GM12864 (cell line): ENCODE measurements around the gene PRDM7.

Experiments
- DNase-seq: peaks from one replicate; pipeline ENCODE4 v3.0.0-alpha.2; 2011; ENCODE audit warnings: low read depth
- H3K4me3 ChIP-seq: 2 replicates; pipeline ENCODE4 v1.5.1; 2011; ENCODE audit warnings: mild to moderate bottlenecking, low read depth, low read length, control low read depth
- CTCF ChIP-seq: IDR thresholded peaks from 2 replicates; pipeline ENCODE4 v1.5.1; 2011; ENCODE audit warnings: low read depth, mild to moderate bottlenecking, moderate library complexity, low read length, control low read depth, inconsistent platforms; ENCODE audit errors: missing control alignments

PRDM7 gene

GRCh38 chr16:90084215-90084950 lies 7.3 kb upstream of the PRDM7 start:
- no peak overlapping the region for H3K4me3 ChIP-seq
- no peak for DNase-seq
- no peak for TF ChIP-seq CTCF

- TF ChIP-seq CTCF, result no peak
- no peak overlapping the region for H3K4me3 ChIP-seq
- DNase-seq, result no peak
Measured at GRCh38 chr16:90083139-90083538, 6.0 kb upstream of the PRDM7 start.

- no peak for TF ChIP-seq CTCF
- no peak for DNase-seq
- H3K4me3 ChIP-seq, result no peak overlapping the region
Measured at GRCh38 chr16:90081606-90081970, 4.5 kb upstream of the PRDM7 start.

GRCh38 chr16:90078579-90078895 lies 1.4 kb upstream of the PRDM7 start:
- TF ChIP-seq CTCF, result no peak
- DNase-seq, result no peak
- no peak overlapping the region for H3K4me3 ChIP-seq

GRCh38 chr16:90077757-90078578 lies 837 bp upstream of the PRDM7 start:
- DNase-seq, result no peak
- peak; percentile 34 for TF ChIP-seq CTCF
- H3K4me3 ChIP-seq, result peak overlapping the region; percentile 25

GRCh38 chr16:90072442-90073105 lies 4.6 kb downstream of the PRDM7 start:
- no peak overlapping the region for H3K4me3 ChIP-seq
- no peak for TF ChIP-seq CTCF
- DNase-seq, result no peak

- no peak overlapping the region for H3K4me3 ChIP-seq
- no peak for DNase-seq
- TF ChIP-seq CTCF, result no peak
Measured at GRCh38 chr16:90070440-90070839, 6.7 kb downstream of the PRDM7 start.
